Hematopoietic multipotent progenitor cell treated with erythropoietin and hydrocortisone succinate and interleukin-3 and kit ligand, for 15 days (in vitro differentiated cells): Measurements from ENCODE around the gene GCSAM.

Experiments used
- DNase-seq: peaks from one replicate; pipeline ENCODE4 v3.0.0-alpha.2; 2015; ENCODE audit warnings: low spot score

The GCSAM gene, protein sequence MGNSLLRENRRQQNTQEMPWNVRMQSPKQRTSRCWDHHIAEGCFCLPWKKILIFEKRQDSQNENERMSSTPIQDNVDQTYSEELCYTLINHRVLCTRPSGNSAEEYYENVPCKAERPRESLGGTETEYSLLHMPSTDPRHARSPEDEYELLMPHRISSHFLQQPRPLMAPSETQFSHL

DNA sequence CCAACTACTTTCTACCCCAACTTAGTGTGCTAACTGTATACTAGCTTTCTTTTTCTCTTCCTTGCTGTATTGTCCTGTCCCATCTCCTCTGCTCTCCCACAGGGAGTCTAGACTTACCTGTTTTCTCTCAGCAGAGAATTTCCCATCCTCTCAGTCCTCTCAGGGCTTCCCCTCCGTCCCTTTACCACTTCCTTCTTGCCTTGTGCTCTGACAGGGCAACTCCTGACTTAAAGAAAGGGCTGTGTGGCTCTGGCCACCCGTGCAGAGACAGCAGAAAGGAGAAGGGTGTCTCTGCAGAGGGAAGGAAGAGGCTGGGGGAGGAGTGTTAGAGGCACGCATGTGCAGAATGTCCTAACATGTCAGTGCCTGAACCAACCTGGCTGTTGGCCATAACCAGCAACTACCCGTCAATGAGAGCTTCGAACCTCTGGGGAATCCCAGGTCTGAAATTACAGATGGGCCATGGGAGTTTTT lies at the start of gene GCSAM:
Gene GCSAM (minus strand): TSS at position 274 of the 474 bp plus-strand sequence. CDS start 128 bp downstream, at position 146.
- DNase-seq, result peak; percentile 13

DNA sequence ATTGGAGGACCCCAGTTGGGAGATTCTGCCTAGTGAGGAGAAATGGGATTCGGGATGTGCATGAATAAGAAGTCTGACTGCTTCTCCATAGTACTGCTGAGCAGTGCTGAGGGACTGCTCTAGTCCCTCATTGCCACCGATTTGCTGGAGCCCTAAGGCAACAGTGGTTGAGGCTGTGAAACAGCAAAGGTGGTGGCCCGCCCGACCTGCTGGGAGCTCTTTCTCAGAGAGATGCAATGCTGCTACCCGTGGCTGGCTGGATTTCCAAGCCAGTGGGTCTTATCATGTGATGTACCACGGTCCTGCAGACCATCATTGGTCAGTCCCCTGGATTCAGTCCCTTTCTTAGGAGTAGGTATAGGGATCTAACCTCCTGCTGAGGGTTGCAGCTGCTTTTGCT lies 42.6 kb upstream of the GCSAM start:
- DNase-seq, result no peak

DNA sequence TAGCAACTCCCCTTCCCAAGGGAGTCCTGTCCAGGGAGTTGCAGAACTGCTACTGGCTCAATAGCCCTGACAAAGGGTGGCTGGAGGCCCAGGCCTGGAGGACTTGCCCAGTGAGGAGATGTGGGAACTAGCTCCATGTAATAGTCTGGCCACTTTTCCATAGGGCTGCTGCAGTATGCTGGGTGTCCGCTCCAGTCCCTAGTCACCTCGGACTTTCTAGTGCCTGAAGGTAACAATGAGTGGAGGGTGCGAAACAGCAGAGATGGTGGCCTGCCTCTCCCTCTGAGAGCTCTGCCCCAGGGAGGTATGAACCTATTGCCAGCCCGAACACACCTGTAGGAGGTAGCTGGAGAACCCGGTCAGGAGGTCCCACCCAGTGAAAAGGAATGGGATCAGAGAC lies 42.0 kb upstream of the GCSAM start:
- DNase-seq, result no peak

DNA sequence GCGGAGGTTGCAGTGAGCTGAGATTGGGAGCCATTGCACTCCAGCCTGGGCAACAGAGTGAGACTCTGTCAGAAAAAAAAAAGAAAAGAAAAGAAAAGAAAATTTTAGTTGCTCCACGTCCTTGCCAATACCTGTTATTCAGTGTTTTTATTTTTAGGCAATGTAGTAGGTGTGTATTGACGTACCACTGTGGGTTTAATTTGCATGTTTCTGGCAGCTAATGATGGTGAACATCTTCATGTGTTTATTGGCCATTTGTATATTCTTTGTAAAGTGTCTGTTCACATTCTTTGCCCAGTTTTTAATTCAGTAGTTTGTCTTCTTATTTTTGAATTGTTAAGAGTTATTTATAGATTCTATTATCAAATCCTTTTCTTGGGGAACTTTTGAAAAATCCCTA lies 38.1 kb upstream of the GCSAM start:
- DNase-seq, result no peak

DNA sequence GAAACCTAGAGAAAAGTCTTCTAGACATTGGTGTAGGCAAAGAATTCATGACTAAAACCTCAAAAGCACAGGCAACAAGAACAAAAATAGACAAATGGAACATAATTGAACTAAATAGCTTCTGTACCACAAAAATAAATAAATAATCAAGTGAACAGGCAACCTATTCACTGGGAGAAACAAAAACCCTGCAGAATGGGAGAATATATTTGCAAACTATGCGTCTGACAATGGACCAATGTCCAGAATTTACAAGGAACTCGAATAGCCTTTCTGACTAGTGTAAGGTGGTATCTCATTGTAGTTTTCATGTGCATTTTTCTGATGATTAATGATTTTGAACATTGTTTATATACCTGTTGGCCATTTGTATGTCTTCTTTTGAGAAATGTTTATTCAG lies 37.0 kb upstream of the GCSAM start:
- DNase-seq, result no peak

DNA sequence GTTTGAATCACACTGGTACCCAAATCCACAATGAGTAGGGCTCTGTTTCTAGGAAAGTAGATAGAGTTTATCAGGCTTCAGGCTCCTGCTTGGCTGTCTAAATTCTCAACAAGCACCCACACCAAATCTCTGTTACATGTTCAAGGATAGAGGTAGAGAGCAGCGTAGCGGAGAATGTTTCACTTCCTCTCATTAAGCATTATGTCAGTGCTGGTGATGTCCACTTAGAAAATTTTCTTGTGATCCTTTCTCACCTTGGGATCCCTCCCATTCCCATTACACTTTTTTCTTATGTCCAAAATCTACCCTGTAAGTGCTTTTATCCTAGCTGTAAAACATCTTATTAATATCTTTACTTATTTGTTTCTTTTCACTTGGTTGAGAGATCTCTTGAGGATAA lies 34.7 kb upstream of the GCSAM start:
- DNase-seq, result no peak

DNA sequence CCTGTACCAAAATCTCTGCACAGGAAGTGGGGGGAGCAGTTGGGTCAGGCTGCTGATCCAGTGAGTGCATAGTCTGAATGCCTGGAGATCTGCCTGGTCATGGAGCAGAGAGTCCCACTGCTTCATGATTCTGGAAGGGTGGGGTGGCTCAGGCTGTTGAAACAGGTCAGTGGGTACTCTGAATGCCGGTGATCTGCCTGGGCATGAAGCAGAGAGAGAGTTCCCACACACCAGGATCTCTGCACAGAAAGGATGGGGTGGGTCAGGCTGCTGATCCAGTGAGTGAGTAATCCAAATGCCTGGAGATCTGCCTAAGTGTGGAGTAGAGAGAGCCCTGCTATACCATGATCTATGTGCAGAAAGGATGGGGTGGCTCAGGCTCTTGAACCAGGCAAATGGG lies 16.1 kb upstream of the GCSAM start:
- no peak for DNase-seq

DNA sequence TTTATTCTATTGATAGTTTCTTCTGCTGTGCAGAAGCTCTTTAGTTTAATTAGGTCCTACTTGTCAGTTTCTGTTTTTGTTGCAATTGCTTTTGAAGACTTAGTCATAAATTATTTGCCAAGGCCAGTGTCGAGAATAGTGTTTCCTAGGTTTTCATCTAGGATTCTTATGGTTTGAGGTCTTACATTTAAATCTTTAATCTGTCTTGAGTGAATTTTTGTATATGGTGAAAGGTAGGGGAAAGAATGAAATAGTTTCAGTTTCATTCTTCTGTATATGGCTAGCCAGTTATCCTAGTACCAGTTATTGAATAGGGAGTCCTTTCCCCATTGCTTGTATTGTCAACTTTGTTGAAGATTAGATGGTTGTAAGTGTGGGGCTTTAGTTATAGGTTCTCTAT lies 10.6 kb upstream of the GCSAM start:
- DNase-seq, result no peak

DNA sequence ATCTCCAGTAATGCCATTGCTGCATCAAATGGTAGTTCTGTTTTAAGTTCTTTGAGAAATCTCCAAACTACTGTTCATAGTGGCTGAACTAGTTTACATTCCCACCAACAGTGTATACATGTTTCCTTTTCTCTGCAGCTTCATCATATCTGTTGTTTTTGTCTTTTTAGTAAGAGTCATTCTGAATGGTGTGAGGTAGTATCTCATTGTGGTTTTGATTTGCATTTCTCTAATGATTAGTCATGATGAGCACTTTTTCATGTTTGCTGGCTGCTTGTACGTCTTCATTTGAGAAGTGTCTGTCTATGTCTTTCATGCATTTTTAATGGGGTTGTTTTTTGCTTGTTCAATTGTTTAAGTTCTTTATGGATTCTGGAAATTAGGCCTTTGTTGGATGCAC lies 10.2 kb upstream of the GCSAM start:
- DNase-seq, result no peak

DNA sequence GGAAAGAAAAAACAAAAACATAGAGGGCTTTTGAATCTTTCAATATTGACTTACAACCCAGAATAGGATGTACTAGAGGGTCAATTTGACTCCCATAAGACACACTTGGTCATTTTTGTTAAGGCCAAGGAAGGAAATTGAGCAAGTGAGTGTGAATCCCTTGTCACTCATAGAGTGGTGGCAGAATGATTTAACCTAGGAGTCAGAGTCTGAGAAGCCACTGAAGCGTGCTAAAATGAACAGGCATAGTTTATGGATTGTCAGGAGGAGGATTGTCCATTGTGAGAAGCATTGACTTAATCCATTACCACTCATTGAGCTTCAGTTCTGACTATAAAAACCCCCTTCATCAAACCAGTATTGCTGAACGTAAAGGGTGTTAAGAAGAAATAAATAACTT lies 8.2 kb upstream of the GCSAM start:
- DNase-seq, result no peak

DNA sequence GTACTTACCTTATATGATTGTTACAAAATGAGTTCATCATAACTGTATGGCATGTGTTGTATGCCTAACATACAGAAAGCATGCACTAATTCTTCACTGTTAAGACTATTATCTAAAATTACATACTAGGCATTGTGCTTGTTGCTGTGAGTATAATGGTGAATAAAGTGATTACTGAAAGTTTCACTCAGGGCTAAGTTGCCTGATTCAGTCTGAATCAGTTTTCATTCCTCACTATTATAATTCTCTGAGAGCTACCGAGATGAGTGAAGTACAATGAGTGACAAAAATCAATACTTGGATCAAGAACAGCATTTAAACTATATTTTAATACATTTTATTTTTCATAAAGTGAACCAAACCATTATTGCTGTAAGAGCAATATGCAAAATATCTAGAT lies 7.5 kb upstream of the GCSAM start:
- DNase-seq, result no peak

DNA sequence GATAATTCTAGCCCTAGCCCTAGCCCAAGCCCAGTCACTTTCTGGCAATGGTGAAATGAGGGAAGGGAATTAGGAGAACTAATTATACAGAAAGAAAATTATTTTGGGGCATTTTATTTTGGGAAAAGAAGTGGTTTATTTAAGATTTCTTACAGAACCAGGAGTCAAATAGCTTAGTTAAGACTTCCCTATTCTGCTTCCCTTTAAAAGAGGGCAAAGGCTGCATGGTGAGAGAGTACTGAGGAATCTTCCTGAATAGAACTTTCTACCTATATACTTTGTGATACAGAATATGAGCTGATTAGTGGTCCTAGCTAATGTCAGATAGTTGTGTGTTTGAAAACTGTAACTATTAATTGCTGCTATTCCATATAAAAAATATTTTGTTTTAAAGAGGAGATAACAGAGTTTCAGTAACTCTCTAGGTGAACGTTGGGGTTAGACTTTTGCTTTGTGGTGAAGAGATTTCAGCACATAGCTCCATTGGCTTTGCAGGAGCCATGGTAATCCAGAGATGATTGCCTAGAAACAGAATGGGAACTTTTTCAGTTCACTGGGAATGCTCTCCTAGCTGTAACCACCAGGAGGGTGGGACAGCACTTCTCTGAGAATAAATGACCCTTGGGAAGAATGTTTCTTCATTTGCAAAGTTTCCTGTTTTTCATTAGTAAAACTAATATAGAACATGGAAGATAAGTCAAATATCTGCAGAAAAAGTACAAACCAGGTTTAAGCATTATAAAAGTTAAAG lies 5.3 kb upstream of the GCSAM start:
- DNase-seq, result no peak

DNA sequence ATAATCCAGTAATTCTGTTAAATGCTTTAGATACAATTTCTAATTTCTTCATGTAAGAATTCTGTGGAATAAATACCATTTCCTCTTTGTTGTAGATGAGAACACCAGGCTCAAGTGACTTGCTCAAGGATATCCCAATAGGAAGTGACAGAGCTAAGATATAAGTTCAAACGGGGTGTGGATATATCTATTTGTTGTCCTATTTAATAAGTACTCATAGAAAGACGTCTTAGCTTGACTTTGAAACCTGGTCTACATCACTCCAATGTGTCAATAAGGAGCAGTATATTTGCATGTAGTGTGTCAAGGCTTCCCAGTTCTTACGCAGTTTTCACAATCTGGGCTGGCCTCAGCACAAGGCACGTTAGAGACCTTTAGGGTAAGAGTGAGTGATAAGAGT lies 4.7 kb upstream of the GCSAM start:
- DNase-seq, result no peak

DNA sequence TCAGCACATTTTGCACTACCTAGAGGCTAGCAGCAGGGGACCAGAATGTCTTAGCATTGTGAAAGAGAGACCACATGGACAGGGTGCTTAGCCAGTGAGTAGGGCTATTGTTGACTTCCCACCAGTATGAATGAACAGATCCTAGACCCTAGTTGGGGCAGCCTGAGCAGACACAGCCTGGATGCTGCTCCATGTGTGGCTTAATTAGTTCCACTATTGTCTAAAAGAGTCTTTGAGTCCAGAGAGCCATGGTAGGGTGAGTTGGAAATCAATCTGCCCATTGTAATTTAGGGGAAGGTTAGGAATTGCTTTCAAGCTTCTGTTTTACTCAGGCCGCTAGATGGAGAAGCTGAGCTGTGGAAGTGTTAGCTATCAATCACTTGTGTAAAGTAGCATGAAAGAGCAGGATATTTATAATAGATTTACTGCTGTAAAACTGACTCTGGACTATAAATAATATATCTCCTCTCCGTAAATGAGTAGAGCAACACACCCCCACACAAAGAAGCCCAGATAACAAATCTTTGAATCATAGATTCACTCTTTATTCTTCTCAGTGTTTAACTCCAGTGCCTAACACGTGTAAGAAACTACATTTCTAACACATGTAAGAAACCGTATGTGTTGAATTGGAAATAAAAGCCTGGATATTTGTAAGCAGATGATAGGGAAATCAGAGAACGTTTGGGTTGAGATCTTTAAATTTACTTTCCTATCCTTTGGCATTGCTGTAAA lies 4.1 kb upstream of the GCSAM start:
- peak; percentile 16 for DNase-seq

DNA sequence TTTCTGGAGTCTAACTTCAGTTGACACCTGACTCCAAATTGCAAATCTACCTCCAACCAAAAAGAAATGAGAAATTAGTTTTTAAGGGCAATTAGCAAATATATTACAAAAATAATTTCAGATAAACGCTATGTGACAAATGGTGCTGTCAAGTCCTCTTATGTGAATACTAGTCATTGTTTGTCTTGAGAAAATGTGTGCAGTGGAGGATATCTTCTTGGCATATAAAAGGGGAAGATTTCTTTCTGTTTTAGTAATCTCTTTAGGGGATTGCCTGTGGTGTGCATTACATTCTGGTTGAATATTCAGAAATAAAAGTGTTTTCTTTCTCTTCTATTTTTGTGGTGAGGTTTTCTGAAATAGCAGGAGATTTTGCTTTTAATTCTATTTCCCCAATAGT lies 3.0 kb upstream of the GCSAM start:
- DNase-seq, result no peak

DNA sequence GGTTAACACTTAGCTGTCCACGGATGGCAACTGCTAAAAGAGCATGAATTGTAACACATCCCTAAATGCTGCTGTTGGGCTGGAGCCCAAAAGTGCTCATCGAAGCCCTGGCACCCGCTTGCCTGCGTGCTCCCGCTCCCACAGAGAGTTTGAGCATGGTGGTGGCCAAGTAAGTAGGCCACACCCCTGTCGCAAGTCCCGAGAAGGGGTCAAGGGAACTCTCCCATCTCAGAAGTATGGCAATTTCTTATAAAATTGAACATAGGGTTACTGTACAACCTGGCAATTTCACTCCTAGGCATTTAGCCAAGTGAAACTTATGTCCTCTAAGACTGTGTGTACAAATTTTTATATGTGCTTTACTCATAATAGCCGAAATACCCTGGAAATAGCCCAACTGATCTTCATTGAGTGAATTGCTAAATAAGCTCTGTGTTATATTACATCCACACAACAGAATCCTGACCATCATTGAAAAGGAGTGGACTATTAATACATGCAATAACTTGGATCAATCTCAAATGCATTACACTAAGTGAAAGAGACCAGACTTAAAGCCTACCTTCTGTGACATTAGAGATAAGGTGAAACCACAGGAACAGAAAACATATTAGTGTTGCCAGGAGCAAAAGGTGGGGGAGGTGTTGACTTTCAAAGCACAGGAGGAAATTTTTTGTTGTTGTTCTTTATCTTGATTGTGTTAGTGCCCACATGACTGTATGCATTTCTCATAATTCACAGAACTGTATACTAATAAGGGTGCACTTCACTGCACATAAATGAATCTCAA lies 1.5 kb upstream of the GCSAM start:
- peak; percentile 5 for DNase-seq

DNA sequence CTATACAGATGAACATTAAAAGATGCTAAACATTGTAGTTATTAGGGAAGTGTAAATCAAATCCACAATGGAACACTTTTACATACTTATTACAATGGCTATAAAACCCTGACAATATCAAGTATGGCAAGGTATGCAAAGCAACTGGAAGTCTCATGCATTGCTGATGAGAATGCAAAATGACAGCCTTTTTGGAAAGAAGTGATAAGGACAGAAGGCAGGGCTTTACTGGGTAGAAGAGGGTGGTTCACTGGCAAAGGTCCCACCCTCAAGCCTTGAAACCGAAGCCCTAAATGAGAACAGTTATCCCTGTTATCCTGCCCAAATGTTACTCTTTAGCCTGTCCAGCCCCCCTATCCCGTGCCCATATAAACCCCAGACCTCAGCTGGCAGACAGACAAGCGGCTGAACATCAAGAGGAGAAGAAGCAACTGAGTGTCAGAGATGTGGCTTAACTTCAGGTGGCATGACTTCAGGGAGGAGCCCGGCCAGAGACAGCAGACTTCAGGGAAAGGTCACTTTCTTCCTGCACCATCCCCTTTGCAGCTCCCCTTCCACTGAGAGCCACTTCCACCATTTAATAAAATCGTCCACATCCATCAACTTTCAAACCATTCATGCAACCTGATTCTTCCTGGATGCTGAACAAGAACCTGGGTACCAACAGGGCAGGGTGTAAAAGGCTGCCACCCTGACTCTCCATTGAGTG lies 732 bp upstream of the GCSAM start:
- DNase-seq, result peak; percentile 48

DNA sequence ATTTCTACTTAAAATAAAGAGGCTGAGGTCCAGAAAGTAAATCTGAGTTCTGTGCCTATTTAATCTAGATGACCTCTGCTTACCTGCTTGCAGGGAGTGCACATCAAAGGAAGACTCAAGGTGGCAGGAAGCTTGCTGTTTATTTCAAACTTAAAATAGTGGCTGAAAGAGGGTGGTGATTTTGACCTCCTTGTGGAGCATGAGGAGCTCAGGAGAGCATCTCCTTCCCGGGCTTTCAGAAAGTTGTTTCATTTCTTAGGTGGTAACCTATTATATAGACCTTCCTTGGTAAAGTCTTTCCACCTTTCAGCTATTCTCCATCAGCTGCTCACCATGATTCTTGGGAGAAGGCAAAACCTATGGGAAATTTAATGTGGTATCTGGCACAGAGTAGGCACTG lies 494 bp downstream of the GCSAM start:
- no peak for DNase-seq

DNA sequence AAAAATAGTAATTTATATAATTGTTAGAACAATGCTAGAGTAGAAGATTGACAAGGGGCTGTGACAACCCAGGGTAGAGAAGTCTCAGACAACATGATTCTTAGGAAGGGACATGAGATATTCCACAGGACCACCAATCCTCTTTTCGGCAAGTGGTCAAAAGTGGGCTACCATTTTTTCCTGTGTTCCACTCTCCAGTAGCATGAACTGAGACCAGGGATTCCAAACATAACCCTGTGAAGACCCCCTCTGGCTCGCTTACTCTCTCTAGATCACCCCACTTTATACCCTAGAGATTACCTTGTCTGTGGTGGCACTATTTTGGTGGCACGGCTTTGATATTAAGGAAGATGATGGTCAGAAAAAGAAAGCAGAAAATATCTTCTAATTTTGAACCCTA lies 960 bp downstream of the GCSAM start:
- no peak for DNase-seq

DNA sequence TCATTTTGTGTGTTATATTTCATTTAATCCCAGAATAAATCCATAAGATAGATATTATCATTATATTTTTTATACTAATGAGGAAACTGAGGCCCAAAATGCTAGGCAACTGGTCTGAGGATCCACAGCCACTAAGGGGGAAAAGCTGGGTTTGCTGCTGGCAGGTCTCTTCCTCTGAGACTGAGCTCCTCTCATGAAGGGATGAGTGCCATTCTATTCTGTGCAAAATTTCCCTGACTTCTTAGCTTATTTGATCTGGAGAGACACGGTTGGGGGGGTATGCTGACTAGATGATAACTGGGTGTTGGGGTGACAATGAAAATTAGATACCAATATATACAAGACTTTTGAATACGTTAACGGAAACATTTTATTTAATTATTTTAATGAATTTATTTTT lies 1.9 kb downstream of the GCSAM start:
- no peak for DNase-seq

DNA sequence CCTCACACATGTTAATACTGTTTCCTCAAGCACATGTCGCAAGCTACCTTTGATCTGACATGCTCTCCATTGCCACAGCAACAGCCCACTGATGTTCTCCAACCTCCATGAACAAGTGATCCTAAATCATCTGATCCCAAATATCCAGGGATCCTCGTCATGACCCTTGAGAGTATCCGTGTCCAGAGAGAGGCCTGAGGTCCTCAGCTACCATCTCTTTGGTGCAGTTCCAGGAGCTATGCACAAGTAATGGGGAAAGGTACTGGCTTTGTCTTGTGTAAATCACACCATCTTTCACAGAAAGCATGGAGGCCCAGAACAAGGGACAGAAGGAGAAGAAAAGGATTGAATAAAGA lies 2.4 kb downstream of the GCSAM start:
- no peak for DNase-seq
